Stimulated activated CD8-positive, alpha-beta memory T cell treated with anti-CD3 and anti-CD28 coated beads, Interleukin-4, amount 100 ng/mL, for 24 hours (primary cell): ENCODE measurements around the gene MPO.

Source experiments
- DNase-seq: peaks from one replicate; pipeline ENCODE4 v3.0.0-alpha.2; 2020; ENCODE audit warnings: low read depth

Gene MPO

GRCh38 chr17:58280480-58281217 is at the start of gene MPO:
MPO (minus strand) TSS chr17:58280935; CDS start chr17:58280758, 177 bp downstream.
- DNase-seq = no peak

GRCh38 chr17:58329810-58330537 is 49.2 kb upstream of the MPO start:
- DNase-seq = no peak

GRCh38 chr17:58329035-58329809 is 48.5 kb upstream of the MPO start:
- DNase-seq = peak; percentile 80

- DNase-seq = peak; percentile 81
Observed at GRCh38 chr17:58328195-58329034, 47.7 kb upstream of the MPO start, which contains the start of gene TSPOAP1. TSPOAP1 (minus strand) TSS chr17:58328795; CDS start chr17:58327920, 875 bp downstream.

- DNase-seq = no peak
Observed at GRCh38 chr17:58327363-58328194, 46.8 kb upstream of the MPO start.

- no peak for DNase-seq
Observed at GRCh38 chr17:58326609-58327362, 46.1 kb upstream of the MPO start.

GRCh38 chr17:58325976-58326468 is 45.3 kb upstream of the MPO start:
- no peak for DNase-seq

GRCh38 chr17:58325289-58325726 is 44.6 kb upstream of the MPO start:
- no peak for DNase-seq

GRCh38 chr17:58324409-58325288 is 43.9 kb upstream of the MPO start:
- DNase-seq = no peak

GRCh38 chr17:58324056-58324408 is 43.3 kb upstream of the MPO start:
- DNase-seq = no peak

GRCh38 chr17:58323366-58324055 is 42.8 kb upstream of the MPO start:
- DNase-seq = no peak

GRCh38 chr17:58322581-58323185 is 41.9 kb upstream of the MPO start:
- DNase-seq = no peak

- DNase-seq = no peak
Observed at GRCh38 chr17:58321571-58322525, 41.1 kb upstream of the MPO start.

- no peak for DNase-seq
Observed at GRCh38 chr17:58320570-58321323, 40.0 kb upstream of the MPO start.

GRCh38 chr17:58320163-58320558 is 39.4 kb upstream of the MPO start:
- DNase-seq = no peak
